HG02798 (cell line): ENCODE results near the gene C7orf25.

ENCODE experiments used
- ATAC-seq: cut with Tn5 transposase; IDR thresholded peaks from one replicate; pipeline ENCODE4 v1.9.1; 2021; ENCODE audit warnings: mild to moderate bottlenecking; ENCODE audit not compliant: unreplicated experiment, poor library complexity

The C7orf25 gene

DNA sequence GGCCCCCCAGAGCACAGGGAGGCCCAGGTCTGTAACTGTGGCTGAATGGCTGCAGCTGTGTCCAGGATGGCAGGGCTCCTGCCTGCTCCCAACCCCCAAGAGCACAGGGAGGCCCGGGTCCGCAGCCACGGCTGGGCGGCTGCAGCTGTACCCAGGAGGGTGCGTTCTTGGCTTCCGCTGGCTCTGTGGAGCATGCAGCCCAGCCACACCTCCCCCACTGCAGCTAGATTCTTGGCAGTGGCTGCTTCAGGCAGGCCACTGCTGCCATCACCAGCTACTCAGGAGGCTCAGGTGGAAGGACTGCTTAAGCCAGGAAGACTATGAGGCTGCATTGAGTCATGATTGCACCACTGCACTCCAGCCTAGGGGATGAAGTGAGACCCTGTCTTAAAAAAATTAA lies 27.9 kb downstream of the C7orf25 start:
- ATAC-seq, result peak; percentile 39

DNA sequence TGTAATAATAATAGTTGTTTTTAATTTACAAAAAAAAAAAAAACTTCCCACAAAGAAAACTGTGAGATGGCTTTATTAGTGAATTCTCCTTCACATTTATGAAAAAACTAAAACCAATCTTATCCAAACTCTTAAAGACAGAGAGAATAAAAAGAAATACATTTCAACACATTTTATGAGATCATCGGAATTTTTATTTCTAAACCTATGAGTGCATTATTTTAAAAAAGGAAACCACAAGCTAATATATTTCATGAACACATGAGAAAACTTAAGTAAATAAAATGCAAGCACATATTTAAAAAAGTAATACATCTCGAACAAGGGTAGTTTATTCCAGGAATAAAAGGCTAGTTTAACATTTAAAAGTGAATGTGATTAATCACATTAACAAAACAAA lies 31.5 kb downstream of the C7orf25 start:
- no peak for ATAC-seq

DNA sequence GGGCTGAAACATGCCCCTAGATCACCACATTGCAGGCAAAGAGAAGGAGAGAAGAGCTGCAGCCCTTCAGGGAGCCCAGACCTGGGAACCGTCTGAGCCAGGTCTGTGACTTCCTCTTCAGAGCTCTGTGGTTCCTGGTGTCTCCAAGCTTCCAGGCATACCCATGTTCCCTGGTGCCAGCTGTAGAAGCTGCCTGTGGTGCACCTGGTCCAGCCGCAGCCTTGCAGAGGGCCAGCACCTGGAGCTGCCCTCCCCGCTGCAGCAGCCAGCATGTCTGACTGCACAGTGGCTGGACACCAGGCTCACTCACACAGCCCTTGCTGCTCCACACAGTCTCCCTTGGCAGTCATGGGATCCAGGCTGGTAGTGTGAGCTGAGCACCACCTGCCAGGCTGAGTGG lies 33.6 kb downstream of the C7orf25 start:
- no peak for ATAC-seq

GRCh38 chr7:42877862-42878261 lies 34.0 kb downstream of the C7orf25 start:
- no peak for ATAC-seq

DNA sequence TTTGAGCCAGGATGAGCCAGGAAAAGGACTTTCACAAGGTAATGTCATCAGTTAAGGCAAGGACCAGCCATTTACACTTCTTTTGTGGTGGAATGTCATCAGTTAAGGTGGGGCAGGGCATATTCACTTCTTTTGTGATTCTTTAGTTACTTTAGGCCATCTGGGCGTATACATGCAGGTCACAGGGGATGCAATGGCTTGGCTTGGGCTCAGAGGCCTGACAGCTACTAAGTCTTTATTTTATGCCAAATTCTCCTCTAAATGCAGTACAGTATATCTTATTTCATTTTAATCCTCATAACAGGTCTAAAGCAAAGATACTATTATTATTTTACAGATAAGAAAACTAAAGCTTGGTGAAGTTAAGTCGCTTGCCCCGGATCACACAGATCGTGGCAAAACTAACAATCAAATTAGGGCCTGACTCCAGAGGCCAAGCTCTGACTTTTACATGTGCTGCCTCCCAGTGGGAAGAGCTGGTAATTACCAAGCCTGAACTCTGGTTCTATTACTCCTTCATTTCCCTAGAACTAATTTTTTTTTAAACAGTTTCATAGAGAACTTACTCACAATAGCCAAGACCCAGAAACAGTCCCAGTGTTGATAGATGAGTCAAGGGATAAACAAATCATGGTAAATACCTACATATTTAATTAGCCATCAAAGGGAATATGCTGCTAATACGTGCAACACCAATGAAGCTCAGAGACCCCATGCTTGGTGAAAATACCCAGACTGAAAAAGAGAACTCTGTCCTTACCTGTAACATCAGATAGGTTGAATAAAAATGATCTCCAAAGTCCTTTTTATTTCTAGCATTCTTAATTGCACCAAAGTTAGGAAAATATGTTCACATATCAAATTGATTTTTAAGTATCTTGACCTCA lies 35.4 kb downstream of the C7orf25 start:
- peak; percentile 92 for ATAC-seq

DNA sequence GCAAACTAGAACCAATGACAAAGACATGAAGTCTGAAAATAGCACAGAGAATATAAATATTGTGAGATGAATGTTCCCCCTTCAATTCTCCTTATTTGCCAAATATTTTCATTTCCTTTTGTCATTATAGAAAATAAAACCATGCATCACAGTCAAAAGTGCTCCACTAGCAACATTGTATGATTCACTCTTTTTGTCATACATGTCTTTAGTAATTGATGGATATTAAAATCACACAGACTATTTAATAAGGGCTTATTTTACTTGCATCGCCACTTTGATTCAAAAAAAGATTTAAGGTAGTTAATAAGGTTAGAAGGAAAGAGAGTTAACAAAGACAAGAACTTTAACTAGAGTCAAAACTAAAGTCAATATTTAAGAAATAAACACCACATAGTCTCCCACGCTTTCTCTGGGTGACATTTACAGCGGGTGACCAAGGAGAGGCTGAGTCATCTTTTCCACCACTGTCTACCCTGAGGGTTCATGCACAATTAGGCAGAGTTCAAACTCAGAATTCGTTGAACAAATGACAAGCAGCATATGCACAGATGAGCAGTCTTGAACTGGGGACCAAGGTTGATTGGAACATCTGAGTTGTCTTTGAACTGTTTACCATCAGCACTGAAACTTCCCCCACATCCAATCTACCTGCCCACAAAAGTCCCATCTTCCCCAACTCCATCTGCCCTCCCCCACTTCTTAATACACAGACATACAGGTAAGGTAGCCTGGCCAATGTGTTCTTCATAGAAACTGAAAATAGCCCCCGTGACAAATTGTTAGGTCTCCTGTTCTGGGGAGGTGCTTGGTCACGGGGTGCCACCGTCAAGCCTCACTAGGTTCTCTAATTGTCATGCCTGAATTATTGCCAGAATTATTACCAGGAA lies 42.5 kb downstream of the C7orf25 start:
- peak; percentile 99 for ATAC-seq

DNA sequence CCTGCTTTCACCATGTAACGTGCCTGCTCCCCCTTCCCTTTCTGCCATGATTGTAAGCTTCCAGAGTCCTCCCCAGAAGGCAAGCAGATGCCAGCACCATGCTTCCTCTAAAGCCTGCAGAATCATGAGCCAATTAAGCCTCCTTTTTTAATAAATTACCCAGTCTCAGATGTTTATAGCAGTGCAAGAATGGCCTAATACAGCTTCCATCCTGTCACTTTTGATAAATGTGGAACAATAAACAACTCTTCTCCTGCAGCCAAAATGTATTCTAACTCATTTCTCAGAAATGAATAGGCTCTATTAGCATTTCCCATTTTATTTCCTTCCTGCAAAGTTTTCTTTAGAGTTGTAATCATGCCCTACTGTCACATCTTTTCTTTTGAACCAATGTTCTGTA lies 43.4 kb downstream of the C7orf25 start:
- no peak for ATAC-seq
